HCEC 1CT (cell line): ENCODE measurements around the gene MTIF3.

Experiments
- DNase-seq: peaks from one replicate; pipeline ENCODE4 v3.0.0-alpha.2; 2017

MTIF3 gene, protein sequence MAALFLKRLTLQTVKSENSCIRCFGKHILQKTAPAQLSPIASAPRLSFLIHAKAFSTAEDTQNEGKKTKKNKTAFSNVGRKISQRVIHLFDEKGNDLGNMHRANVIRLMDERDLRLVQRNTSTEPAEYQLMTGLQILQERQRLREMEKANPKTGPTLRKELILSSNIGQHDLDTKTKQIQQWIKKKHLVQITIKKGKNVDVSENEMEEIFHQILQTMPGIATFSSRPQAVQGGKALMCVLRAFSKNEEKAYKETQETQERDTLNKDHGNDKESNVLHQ

DNA sequence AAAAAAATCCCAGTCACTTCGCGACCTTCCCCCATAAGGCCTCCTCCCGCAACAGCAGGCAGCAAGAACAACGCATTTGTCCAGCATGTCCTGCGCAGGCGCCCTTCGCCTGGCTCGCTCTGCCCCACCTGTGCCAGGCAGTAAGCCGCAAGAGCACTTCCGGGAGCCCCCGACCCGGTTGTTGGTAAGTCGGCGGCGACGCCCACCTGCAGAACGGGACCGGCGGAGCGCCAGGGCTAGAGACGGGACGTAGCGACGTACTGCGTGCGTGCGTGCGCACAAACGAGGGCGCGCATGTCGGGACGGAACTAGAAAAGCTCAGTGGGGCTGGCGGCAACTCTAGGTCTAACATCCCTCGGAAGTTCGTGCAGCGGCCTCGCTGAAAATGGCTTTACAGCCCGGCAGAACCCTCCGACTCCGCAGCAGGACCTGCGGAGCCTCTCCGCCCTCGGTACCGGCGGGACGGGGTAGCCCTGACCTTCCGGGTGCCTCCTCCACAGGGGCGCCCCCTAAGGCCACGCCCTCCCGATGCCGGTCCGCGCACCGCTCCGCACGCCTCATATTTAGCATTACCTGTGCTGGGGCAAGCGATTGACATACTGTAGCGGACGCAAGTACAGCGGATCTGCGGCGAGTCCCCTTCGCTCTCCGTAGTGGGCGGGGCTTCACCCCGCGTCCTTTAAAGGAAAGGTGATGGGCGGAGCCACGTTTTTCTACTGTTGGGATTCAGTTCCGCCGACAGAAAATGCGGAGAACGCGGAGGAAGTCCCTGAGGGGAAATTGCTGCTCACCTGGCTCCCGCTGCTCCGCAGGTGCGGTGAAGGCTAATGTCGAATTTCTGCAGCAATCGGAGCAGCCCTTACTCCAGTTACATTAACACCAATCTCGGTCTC is at the start of gene MTIF3:
Gene MTIF3 (minus strand): TSS at position 629 of the 893 bp plus-strand sequence. CDS start 10,116 bp downstream, outside the sequence.
- peak; percentile 84 for DNase-seq

DNA sequence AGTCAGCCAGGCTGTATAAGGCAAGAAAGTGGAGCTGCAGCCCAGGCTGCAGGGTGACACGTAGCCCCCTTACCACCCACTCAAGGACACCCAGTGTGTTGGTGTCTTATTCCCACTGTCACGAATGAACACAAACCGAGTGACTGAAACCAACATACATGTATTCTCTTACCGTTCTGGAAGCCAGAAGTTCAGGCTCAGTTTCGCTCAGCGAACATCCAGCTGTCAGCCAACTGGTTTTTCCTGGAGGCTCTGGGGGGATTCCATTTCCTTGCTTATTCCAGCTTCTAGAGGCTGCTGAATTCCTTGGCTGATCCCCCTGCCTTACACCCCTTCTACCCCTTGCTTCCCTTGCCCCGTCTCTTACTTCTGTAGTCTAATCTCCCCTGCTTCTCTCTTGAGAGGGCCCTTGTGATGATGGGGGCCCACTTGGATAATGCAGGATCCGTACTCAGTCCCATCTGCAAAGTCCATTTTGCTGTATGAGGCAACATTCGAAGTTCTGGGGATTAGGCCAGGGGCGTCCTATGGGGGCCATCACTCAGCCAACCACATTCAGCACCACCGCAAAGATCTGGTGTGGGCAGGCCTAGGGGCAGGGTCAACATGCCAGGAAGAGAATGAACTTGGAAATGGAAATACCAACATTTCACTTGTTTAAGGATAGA is 47.3 kb upstream of the MTIF3 start:
- no peak for DNase-seq

DNA sequence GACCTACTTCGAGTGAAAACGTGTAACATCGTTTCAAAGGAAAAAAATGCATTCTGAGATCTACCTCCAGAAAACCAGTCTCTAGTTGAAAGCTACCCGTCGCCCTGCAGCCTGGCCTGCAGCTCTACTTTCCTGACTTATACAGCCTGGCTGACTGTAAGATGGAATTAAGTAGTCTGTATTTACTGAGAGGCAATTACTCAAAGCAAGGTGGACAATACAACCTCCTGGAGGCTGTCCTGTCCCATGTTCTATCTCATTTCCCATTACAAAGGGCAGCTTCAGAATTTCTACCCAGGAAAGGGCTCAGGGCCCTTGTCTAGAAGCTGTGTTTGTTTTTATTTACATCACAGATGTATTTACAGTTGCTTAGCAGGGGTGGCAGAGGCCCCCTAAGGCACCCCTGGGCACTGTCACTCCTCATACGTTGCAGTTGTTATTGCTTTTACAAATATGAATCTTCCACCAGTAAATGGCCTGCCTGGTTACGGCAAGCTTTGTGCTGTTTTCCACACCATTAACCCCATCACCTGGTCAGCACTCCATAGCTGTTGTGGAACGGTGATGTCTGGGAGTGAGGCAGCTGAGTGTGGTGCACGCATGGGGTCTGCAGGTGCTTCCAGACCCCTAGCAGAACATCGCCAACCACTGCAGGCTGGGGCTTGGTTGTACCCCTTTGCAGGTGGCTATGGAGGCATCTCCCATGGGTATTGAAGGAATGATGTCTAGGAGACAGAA is 46.3 kb upstream of the MTIF3 start:
- no peak for DNase-seq

DNA sequence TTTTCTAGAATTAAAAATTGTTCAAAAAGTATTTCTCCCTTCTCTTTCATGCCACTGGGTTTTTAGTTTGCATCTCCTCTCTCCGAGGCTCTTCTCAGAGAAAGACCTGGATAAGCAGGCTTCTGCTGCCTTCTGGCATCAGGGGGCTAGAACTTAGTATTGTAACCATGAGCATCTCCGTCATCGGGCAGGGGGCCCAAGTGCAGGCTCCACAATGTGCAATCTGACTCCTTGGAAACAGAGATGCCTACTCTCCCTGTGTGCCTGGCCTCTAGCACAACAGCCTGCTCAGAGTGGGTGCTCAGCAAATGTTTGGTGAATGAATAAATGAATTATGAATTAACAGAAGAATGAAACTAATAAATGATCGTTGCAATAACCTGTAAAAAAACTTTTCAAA is 45.6 kb upstream of the MTIF3 start:
- DNase-seq, result no peak

DNA sequence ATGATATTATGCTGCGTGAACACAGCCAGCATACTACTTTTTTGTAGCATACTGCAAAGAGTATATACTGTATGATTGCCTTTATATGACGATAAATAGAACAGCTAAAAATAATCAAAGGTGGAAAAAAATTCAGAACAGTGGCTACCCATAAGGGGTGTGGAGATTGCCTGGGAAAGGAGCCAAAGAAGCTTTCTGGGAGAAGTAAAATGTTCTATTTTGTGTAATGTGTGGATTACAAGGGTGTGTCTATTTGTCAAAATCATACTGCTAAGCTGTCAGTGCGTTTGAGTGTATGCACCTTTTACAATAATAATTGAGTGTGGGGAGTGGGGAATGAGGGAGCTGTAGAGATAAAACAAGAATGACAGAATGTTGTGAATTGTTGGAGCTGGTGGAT is 45.2 kb upstream of the MTIF3 start:
- DNase-seq, result no peak

DNA sequence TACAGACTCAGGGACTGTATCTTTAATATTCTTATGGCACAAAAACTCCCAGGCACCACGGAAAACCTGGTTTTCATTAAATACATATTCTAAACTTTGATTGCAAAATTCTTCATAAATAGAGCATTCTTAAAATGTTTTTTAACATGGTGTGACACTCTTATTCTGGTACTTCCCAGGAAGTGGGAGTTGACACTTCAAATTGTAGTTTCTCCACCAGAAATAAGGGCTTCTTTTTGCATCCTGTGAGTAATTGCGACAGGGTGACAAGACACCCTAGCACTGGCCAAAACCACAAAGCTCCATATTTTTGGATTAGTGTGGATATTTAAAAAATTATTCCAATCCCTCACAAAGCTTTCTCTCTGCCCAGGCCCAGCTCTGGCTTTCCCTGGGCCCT is 43.6 kb upstream of the MTIF3 start:
- no peak for DNase-seq

DNA sequence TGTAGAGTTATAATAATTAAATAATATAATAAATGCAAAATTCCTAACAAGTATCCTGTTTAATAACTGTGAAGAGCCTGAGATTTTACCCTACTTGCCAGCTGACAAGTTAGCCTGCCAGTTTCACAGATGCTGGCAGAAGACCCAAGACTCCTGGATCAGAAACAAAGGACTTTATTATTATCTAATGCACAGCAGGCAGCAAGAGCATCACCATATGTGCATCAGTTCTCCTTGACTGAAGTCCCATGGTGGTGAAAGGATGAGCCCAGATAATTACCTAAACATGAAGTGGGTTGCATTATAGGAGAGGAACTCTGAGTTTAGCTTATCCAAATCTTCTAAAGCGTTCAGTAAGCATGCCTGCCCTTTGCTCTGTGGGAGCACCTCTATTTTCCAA is 39.1 kb upstream of the MTIF3 start:
- DNase-seq, result no peak

DNA sequence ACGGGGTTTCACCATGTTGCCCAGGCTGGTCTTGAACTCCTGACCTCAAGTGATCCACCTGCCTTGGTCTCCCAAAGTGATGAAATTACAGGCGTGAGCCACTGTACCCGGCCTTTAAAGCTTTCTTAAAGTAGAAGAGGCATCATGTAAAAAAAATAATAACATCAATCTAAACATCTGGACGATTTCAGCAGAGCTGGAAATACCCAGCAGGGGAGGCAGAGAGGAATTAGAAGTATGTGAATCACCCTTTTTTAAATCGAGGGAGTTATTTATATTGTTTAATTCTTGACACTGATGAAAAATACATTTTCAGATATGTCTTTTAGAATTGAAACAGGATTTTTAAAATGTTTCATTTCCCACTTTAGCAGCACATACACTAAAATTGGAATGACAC is 37.4 kb upstream of the MTIF3 start:
- DNase-seq, result peak; percentile 11

DNA sequence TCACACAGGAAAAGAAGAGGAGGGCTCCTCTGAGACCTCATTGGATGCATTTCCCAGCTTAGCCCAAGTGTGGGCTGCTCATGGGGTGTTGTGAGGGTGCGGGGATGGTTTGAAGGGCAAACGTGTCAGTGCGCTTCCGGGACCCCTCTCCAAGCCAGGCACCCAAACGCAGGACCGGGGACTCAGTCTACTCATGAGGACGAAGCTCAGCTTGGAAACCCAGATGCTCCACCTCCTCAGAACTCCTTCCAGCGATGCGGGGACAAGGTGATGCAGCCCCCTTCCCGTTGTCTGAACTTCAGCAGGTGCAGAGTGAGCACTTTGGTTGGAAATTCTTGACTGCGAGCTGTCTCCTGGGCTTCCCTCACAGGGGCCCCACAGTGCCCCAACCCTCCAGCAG is 33.1 kb upstream of the MTIF3 start:
- DNase-seq, result no peak

DNA sequence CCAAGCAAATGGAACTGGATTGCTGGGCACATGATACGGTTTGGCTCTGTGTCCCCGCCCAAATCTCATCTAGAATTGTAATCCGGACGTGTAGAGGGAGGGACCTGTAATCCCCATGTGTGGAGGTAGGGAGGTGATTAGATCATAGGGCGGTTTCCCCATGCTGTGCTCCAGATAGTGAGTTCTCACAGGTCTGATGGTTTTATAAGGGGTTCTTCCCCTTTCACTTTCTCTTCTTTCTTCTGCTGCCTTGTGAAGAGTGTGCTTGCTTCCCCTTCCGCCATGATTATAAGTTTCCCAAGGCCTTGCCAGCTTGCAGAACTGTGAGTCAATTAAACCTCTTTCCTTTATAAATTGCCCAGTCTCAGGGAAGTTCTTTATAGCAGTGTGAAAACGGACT is 32.6 kb upstream of the MTIF3 start:
- no peak for DNase-seq

DNA sequence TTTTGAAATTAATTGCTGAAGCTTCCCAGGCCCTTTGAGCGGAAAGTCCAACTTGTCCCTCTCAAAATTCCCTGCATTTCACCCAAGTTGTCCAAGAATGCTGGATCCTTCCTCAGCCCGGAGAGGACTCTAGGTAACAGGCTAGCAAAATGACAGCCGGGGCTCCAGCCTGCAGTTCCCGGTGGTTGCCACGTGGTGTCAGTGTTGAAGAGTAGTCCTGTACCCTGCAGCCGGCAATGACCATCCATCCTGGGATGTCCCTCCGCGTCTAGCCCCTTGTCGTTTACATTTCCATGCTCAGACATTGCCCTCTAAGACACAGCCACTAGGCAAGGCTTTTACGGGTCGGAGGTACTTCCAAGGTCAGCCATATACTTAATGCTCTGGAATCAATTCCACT is 31.4 kb upstream of the MTIF3 start:
- DNase-seq, result peak; percentile 20

DNA sequence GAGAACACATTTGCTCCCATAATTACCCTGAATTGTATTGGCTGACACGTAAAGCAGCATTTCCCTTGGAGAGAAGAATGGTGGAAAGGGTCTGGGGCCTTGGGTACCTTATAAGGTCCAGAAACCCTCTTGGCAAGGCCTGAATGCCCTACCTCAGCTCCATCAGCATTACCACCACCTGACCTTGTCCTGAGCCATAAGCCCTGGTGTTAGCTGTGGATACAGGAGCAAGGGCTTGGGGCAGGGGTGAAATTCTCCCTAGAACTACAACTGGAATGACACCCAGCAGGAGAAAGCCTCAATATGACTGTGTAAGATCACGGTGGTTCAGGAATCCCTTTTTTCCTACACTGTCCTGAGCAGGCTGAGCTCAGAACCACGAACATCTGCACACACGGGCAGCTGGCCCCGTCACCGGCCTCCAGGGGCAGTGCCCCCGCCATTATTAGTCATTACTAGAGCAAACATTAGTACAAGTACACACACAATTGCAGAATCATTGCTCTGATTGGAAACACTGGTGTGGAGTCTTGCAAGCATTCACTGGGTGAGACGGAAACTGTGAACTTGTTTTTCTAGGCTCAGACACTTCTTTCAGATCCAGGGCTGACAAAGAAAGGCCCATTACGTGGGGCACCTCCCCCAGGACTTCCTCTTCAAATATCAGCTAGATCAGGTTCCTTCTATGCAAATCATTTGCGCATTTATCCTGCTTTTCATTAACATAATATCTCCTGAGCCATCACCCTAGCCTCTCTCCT is 26.8 kb upstream of the MTIF3 start:
- peak; percentile 69 for DNase-seq

DNA sequence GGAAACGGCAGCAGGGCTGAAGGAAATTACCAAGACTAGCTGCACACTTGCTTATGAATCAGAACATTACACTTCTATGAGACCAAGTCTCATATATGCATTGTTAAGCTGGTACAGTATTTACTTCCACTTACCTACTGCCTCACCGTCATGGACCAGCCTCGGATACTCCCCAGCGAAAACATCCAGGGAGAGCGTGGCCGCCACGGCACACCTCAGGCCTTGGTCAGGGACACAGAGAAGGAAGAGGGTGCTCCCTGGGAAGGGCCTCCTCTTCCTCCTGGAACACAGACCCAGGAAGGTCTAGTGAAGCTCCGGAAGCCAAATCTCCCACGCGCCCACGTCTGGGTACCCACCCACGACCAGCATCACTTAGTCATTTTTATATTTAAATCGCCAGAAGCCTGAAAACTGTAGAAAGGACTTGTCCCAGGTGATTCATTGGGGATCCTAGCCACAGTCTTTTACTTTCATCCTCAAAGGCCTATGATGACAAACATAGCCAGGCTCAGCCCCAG is 24.4 kb upstream of the MTIF3 start:
- DNase-seq, result no peak

DNA sequence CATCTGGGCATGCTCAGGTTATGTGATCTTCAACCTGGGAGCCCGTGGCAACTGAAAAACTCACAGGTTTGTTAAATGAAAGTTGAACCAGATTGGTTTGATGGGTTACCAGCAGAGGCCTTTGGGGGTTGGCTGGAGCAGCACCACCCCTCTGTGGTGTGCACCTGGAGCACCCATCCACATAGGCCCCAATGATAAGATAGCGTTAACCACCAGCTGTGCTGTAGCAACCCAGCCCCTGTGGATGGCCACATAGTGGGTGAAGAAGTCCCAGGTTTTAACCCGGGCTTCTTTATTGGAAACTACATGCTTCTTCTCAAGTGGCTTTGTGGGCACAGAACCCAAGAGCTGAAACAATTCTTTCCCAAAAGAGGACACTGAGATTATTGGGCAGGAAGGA is 22.6 kb upstream of the MTIF3 start:
- DNase-seq, result no peak

DNA sequence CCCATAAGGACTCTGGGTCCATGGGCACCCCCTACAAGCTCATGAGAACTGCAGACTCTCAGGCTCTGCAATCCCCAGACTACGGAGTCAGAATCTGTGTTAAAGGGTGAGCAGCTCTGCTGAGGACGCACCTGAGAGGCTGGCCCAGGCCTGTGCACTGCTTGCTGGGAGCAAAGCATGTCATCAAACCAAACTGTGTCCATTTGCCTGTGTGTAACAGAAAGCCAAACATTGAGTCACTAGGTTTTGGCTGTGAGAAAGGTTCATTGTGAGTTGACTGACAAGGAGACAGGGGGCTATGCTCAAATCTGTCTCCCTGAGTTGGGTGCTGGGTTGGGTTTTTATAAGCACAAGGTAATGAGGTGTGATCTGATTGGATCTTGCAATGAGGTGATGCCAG is 22.1 kb upstream of the MTIF3 start:
- no peak for DNase-seq

DNA sequence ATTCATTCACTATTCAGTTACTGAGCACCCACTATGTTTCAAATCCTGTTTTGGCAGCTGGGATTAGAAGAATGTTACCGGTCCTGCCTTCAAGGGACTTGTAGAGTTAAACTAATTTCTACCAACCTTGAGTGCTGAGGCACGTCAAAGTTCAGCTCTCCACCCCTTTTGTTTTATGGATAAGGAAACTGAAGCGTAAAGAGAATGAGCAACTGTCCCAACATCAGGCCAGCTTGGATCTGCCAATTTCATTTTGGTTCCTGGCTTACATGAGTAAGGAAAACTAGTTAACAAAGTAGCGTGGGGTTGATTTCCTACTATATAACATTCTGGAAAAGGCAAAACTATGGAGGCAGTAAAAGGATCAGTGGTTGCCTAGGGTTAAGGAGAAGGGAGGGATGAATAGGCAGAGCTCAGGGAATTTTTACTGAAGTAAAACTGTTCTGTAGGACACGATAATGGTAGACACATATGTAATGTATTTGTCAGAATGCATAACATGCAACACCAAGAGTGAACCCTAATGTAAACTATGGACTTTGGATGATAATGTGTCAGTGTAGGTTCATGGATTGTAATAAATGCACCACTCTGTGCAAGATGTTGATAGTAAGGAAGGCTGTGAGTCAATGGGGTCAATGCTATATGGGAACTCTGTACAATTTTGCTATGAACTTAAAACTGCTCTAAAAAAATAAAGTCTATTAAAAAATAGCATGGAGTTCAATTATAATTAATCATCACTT is 19.9 kb upstream of the MTIF3 start:
- no peak for DNase-seq

DNA sequence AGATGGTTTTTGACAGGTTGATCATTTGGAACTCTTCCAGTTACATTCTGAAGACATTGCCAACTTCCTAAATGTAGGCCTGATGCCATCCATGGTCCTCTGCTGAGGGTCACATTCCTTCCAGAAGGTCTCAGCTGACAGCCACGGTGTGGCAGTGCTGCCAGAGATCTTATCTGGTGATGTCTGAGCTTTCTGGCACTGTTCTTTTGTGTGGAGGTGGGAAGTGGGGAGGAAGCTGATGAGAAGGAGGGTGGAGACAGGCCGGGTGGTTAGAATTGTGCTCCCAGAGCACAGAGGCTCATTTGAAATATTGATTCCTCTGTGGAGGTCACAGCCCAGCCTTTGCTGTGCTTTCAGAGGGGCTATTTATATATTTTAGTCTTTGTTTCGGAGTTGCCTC is 16.1 kb upstream of the MTIF3 start:
- no peak for DNase-seq

DNA sequence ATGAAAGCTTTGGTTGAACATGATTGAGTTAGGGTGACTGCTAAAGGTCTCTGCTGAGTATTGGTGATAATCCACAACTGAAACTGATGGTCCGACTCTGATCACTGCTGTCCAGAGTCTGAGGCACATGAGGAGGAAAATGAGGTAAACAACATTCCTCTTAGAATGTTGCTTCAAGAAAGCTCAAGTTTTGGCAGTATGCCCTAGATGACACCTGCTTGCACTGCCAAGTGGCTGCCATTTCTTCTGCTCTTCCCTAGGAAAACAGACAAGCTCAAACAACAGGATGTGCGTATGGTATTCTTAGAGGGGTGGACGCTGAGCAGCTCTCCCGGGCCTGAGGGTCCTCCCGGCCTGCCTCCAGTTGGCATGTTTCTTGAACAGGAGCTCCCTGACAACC is 15.2 kb upstream of the MTIF3 start:
- DNase-seq, result no peak

DNA sequence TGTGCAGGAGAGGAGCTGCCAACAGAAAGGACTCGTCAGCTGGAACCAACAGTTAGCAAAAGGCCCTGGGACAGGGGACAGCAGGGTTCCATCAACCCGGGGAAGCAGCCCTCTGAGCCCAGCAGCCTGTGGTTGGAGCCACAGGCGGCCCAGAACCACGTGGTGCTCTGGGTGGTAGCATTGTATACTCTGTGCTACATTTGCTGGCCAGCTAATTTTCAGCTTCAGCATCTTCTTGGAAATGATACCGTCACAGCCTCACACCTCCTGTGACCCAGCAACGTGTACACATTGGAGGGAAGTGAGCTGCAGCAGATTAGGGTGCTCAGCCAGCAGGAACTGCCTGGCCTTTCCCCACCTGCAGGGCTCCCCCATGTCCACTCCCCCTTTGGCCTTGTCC is 13.1 kb upstream of the MTIF3 start:
- DNase-seq, result no peak

DNA sequence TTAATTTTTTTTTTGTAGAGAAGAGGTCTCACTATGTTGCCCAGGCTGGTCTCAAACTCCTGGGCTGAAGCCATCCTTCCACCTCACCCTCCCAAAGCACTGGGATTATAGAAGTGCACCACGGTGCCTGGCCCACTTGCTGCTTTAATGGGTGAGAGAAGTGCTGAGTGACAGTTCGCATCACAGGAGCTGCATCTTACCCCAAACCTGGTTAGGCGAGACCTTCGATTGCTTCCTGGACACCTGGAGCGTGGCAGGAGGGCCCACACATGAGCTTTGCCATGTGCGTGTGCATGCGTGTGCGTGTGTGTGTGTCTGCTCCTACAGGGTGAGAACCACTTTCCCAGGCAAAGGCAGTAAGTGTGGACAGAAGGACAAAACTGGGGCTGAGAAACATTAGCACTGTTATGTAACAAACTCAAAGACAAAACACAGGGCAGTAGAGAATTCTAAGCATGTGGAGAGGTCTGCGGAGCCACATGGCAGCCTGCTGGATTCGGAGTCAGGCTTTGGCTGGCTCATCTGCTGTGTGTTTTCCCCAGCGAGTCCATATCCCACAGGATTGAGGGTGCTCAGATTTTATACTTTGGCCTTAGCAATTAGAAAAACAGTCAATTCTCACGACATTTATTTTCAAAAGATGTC is 11.7 kb upstream of the MTIF3 start:
- DNase-seq, result no peak

DNA sequence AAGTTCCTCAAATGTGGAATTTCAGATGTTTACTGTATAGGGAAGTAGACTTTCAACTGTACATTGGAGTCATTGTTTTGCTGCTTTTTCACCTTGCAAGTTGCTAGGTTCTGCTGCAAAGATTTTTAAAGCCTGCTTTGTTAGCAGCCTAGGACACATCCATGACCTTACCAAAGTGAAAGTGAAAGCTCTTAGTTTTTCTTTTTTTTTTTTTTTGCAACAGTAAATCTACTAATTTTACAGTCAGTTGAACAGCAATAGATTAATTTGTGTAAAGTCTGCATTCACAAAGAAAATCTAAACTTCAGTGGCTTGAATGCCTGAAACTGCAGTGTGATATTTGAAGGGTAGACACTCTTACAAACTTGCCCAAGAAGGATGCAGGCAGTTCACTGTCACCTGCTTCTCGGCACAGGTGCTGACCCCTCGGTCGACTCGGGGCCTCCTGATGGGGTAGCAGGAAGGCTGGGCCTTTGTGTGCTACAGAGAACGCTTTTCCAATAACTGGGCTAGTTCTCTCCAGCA is 5.0 kb upstream of the MTIF3 start:
- DNase-seq, result no peak
